Parathyroid adenoma (tissue), 2 donors: ENCODE results near the gene NALF2.
A peak's percentile ranks its signal among the peaks of the same experiment; 100 is the strongest.

Experiments
- H2AFZ ChIP-seq: fragments of 300-600 bp; sonication (generic); one replicate; pipeline ENCODE4 v1.7.0; 2017; ENCODE audit warnings: antibody characterized with exemption, mild to moderate bottlenecking
- H3K27ac ChIP-seq: fragments of 300-600 bp; sonication (generic); one replicate; pipeline ENCODE4 v1.7.0; 2017
- H3K27me3 ChIP-seq: fragments of 300-600 bp; sonication (generic); one replicate; pipeline ENCODE4 v1.7.0; 2017; ENCODE audit warnings: low read length; ENCODE audit not compliant: control insufficient read depth, insufficient read depth
- H3K36me3 ChIP-seq: fragments of 300-600 bp; sonication (generic); one replicate; pipeline ENCODE4 v1.7.0; 2017; ENCODE audit warnings: low read length; ENCODE audit not compliant: control insufficient read depth, insufficient read depth
- H3K4me1 ChIP-seq: fragments of 300-600 bp; sonication (generic); one replicate; pipeline ENCODE4 v1.7.0; 2017; ENCODE audit warnings: control low read depth
- H3K4me2 ChIP-seq: fragments of 300-600 bp; sonication (generic); one replicate; pipeline ENCODE4 v1.7.0; 2017; ENCODE audit warnings: low read length
- H3K4me3 ChIP-seq: fragments of 300-600 bp; sonication (generic); one replicate; pipeline ENCODE4 v1.7.0; 2017; ENCODE audit warnings: low read depth, low read length
- H3K79me2 ChIP-seq: fragments of 300-600 bp; sonication (generic); one replicate; pipeline ENCODE4 v1.7.0; 2017; ENCODE audit warnings: control low read depth
- H3K9ac ChIP-seq: fragments of 300-600 bp; sonication (generic); one replicate; pipeline ENCODE4 v1.7.0; 2017; ENCODE audit warnings: mild to moderate bottlenecking
- H3K9me3 ChIP-seq: fragments of 300-600 bp; sonication (generic); one replicate; pipeline ENCODE4 v1.7.0; 2017; ENCODE audit warnings: low read length; ENCODE audit not compliant: control insufficient read depth
- TF ChIP-seq, protein P1 (sequence below): fragments of 300-600 bp; sonication (generic); IDR thresholded peaks from one replicate; pipeline ENCODE4 v1.7.0; 2017; ENCODE audit warnings: antibody characterized with exemption, mild to moderate bottlenecking
- donor health status: primary hyperparathyroidism.

NALF2 gene

DNA sequence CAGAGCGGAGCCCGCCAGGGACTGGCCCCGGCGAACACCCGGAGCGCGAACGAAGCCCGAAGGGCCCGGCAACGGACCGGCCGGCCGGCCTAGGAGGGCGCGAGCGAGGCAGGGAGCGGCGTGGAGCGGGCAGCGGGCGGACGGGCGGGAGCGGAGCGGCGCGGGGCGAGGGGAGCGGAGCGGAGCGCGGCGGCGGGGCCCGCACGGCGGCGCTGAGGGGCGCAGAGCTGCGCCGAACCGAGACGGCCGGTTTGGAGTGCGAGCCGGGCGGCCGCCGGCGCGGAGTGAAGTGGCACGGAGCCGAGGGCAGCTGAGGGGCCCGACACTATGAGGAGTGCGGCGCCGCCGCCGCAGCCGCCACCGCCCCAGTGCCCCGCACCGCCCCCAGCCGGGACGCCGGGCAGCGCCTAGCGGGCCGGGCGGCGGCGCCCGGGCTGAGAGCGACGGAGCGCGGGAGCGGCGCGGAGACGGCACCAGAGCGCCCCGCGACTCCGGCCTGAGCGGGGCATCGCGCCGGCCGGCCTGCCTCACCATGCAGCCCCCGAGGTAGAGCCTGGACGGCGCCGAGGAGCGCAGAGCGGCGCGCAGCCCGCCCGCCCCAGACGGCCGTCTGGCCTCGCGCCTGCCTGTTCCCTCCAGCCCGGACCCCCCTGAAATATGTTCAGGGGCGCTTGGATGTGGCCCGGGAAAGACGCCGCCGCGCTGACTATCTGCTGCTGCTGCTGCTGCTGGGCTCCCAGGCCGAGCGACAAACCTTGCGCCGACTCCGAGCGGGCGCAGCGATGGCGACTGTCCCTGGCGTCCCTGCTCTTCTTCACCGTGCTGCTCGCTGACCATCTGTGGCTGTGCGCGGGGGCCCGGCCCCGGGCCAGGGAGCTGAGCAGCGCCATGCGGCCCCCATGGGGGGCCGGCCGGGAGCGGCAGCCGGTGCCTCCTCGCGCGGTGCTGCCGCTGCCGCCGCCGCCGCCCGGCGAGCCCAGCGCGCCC lies 793 bp downstream of the NALF2 start:
- peak overlapping the region; percentile 65 for H3K4me2 ChIP-seq
- H3K4me3 ChIP-seq, result no peak overlapping the region
- H3K9me3 ChIP-seq, result no peaks in the 10 kb centered on the region
- H3K27ac ChIP-seq, result peak overlapping the region; percentile 96
- no peaks in the 10 kb centered on the region for H3K79me2 ChIP-seq
- no peak overlapping the region for H3K9ac ChIP-seq
- H3K36me3 ChIP-seq, result no peaks in the 10 kb centered on the region
- no peaks in the 10 kb centered on the region for H3K27me3 ChIP-seq
- TF ChIP-seq, protein P1, sequence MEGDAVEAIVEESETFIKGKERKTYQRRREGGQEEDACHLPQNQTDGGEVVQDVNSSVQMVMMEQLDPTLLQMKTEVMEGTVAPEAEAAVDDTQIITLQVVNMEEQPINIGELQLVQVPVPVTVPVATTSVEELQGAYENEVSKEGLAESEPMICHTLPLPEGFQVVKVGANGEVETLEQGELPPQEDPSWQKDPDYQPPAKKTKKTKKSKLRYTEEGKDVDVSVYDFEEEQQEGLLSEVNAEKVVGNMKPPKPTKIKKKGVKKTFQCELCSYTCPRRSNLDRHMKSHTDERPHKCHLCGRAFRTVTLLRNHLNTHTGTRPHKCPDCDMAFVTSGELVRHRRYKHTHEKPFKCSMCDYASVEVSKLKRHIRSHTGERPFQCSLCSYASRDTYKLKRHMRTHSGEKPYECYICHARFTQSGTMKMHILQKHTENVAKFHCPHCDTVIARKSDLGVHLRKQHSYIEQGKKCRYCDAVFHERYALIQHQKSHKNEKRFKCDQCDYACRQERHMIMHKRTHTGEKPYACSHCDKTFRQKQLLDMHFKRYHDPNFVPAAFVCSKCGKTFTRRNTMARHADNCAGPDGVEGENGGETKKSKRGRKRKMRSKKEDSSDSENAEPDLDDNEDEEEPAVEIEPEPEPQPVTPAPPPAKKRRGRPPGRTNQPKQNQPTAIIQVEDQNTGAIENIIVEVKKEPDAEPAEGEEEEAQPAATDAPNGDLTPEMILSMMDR, result no peak
- peak overlapping the region; percentile 80 for H2AFZ ChIP-seq
- H3K4me1 ChIP-seq, result no peaks in the 10 kb centered on the region

GRCh38 chrX:69505772-69506616 lies 1.9 kb downstream of the NALF2 start:
- no peaks in the 10 kb centered on the region for H3K36me3 ChIP-seq

GRCh38 chrX:69506617-69507499 lies 2.7 kb downstream of the NALF2 start:
- no peaks in the 10 kb centered on the region for H3K9me3 ChIP-seq
- H3K27me3 ChIP-seq, result no peaks in the 10 kb centered on the region
- H3K79me2 ChIP-seq, result no peaks in the 10 kb centered on the region
- TF ChIP-seq, protein P1, result no peak
- no peak overlapping the region for H2AFZ ChIP-seq
- no peak overlapping the region for H3K27ac ChIP-seq
- no peak overlapping the region for H3K9ac ChIP-seq
- no peak overlapping the region for H3K4me2 ChIP-seq
- H3K36me3 ChIP-seq, result no peaks in the 10 kb centered on the region
- no peaks in the 10 kb centered on the region for H3K4me1 ChIP-seq
- H3K4me3 ChIP-seq, result no peak overlapping the region

More at GRCh38 chrX:69505772-69506616, 1.9 kb downstream of the NALF2 start:
- TF ChIP-seq, protein P1, result no peak
- Histone ChIP-seq H3K4me3 (no peak overlapping the region), H3K9ac (no peak overlapping the region), H3K79me2 (no peaks in the 10 kb centered on the region), H3K4me2 (no peak overlapping the region), H3K4me1 (no peaks in the 10 kb centered on the region), H3K27ac (no peak overlapping the region), H2AFZ (peak overlapping the region; percentile 46), H3K27me3 (no peaks in the 10 kb centered on the region), H3K9me3 (no peaks in the 10 kb centered on the region)

DNA sequence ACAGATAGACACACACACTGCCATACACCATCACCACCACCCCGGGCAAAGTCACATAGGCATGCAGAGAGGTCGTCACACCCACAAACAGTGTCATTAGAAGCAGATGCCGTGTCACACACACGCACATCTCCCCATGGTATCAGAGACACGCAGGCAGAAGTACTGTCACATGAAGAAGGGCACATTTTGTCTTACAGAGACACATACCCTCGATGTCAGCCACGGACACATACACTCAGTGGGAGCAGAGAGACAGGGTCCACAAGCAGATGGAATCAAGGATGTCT lies 3.3 kb downstream of the NALF2 start:
- Histone ChIP-seq H3K4me3 (no peak overlapping the region), H3K36me3 (no peaks in the 10 kb centered on the region), H2AFZ (no peak overlapping the region), H3K9ac (no peak overlapping the region), H3K79me2 (no peaks in the 10 kb centered on the region), H3K9me3 (no peaks in the 10 kb centered on the region), H3K27me3 (no peaks in the 10 kb centered on the region), H3K4me1 (no peaks in the 10 kb centered on the region), H3K4me2 (no peak overlapping the region), H3K27ac (no peak overlapping the region)
- TF ChIP-seq, protein P1, result no peak
